Type B pancreatic cell (in vitro differentiated cells): ENCODE measurements around the gene LUZP2. TPM values are rescaled to one million over a fixed set of nuclear protein-coding genes. Genes with fewer than 3 reads are reported as not detected.

Experiments used
- DNase-seq: peaks from one replicate; pipeline ENCODE4 v3.0.0; 2021; ENCODE audit warnings: mixed read lengths; ENCODE audit not compliant: unreplicated experiment; ENCODE audit errors: extremely low spot score
- H3K27ac Mint-ChIP-seq: 2 replicates; pipeline ENCODE4 v1.8.0; 2021; ENCODE audit warnings: mild to moderate bottlenecking, mixed read lengths
- H3K27me3 Mint-ChIP-seq: 2 replicates; pipeline ENCODE4 v1.8.0; 2021; ENCODE audit warnings: mixed read lengths
- H3K36me3 Mint-ChIP-seq: 2 replicates; pipeline ENCODE4 v1.8.0; 2021; ENCODE audit warnings: mixed read lengths
- H3K4me1 Mint-ChIP-seq: one replicate; pipeline ENCODE4 v1.8.0; 2021; ENCODE audit warnings: mixed read lengths; ENCODE audit not compliant: unreplicated experiment
- H3K4me3 Mint-ChIP-seq: 2 replicates; pipeline ENCODE4 v1.8.0; 2021; ENCODE audit warnings: mild to moderate bottlenecking, mixed read lengths
- H3K9me3 Mint-ChIP-seq: 2 replicates; pipeline ENCODE4 v1.8.0; 2021; ENCODE audit warnings: mixed read lengths
- CTCF ChIP-seq: fragments of 200-600 bp; sonication (generic); conservative IDR thresholded peaks from 2 replicates; pipeline ENCODE4 v1.5.0; 2021; ENCODE audit warnings: antibody characterized with exemption, mild to moderate bottlenecking
- total RNA-seq: library from RNA; stranded (reverse); gene quantifications from 2 replicates; pipeline ENCODE4 v1.2.1, GENCODE V29; 2021; ENCODE audit warnings: low replicate concordance

LUZP2 gene
- total RNA-seq, 1 donor from 2014 or later = 6.5 TPM

- H3K27me3 Mint-ChIP-seq = no peaks in the 10 kb centered on the region
- no peak for TF ChIP-seq CTCF
- H3K36me3 Mint-ChIP-seq = no peaks in the 10 kb centered on the region
- peaks cover 20% of the 10 kb centered on the region for H3K4me1 Mint-ChIP-seq
- no peak overlapping the region for H3K4me3 Mint-ChIP-seq
- no peak for DNase-seq
- no peak overlapping the region for H3K27ac Mint-ChIP-seq
- no peaks in the 10 kb centered on the region for H3K9me3 Mint-ChIP-seq
Measured at GRCh38 chr11:24587635-24588034, 90.8 kb downstream of the LUZP2 start.

- no peak overlapping the region for H3K27ac Mint-ChIP-seq
- no peak for TF ChIP-seq CTCF
- H3K27me3 Mint-ChIP-seq = no peaks in the 10 kb centered on the region
- DNase-seq = no peak
- H3K9me3 Mint-ChIP-seq = no peaks in the 10 kb centered on the region
- H3K4me3 Mint-ChIP-seq = no peak overlapping the region
- H3K36me3 Mint-ChIP-seq = no peaks in the 10 kb centered on the region
- H3K4me1 Mint-ChIP-seq = peaks cover 21% of the 10 kb centered on the region
Measured at GRCh38 chr11:24588081-24588480, 91.2 kb downstream of the LUZP2 start.

GRCh38 chr11:24589064-24589463 is 92.2 kb downstream of the LUZP2 start:
- no peak for DNase-seq
- H3K4me1 Mint-ChIP-seq = peaks cover 21% of the 10 kb centered on the region
- no peaks in the 10 kb centered on the region for H3K9me3 Mint-ChIP-seq
- no peak overlapping the region for H3K4me3 Mint-ChIP-seq
- no peak for TF ChIP-seq CTCF
- H3K36me3 Mint-ChIP-seq = no peaks in the 10 kb centered on the region
- no peaks in the 10 kb centered on the region for H3K27me3 Mint-ChIP-seq
- H3K27ac Mint-ChIP-seq = no peak overlapping the region

GRCh38 chr11:24591283-24591682 is 94.4 kb downstream of the LUZP2 start:
- no peaks in the 10 kb centered on the region for H3K36me3 Mint-ChIP-seq
- H3K4me3 Mint-ChIP-seq = no peak overlapping the region
- peaks cover 14% of the 10 kb centered on the region for H3K4me1 Mint-ChIP-seq
- no peak for DNase-seq
- no peak for TF ChIP-seq CTCF
- no peaks in the 10 kb centered on the region for H3K27me3 Mint-ChIP-seq
- no peak overlapping the region for H3K27ac Mint-ChIP-seq
- no peaks in the 10 kb centered on the region for H3K9me3 Mint-ChIP-seq

- H3K27ac Mint-ChIP-seq = no peak overlapping the region
- no peak overlapping the region for H3K4me3 Mint-ChIP-seq
- no peaks in the 10 kb centered on the region for H3K27me3 Mint-ChIP-seq
- DNase-seq = no peak
- TF ChIP-seq CTCF = no peak
- no peaks in the 10 kb centered on the region for H3K9me3 Mint-ChIP-seq
- peaks cover 14% of the 10 kb centered on the region for H3K4me1 Mint-ChIP-seq
- no peaks in the 10 kb centered on the region for H3K36me3 Mint-ChIP-seq
Measured at GRCh38 chr11:24592360-24592759, 95.5 kb downstream of the LUZP2 start.

- H3K36me3 Mint-ChIP-seq = no peaks in the 10 kb centered on the region
- peaks cover 14% of the 10 kb centered on the region for H3K4me1 Mint-ChIP-seq
- no peak for TF ChIP-seq CTCF
- H3K27me3 Mint-ChIP-seq = no peaks in the 10 kb centered on the region
- no peaks in the 10 kb centered on the region for H3K9me3 Mint-ChIP-seq
- H3K27ac Mint-ChIP-seq = no peak overlapping the region
- no peak for DNase-seq
- H3K4me3 Mint-ChIP-seq = no peak overlapping the region
Measured at GRCh38 chr11:24593332-24593731, 96.5 kb downstream of the LUZP2 start.
